Hematopoietic multipotent progenitor cell treated with erythropoietin and hydrocortisone succinate and interleukin-3 and kit ligand, for 8 days (in vitro differentiated cells): Measurements from ENCODE around the gene PIP5K1B.
A peak's percentile ranks its signal among the peaks of the same experiment; 100 is the strongest.
"Not testable (repeated sequence)": the region's sequence is repeated elsewhere in the genome, so short reads cannot be mapped to it uniquely, and the experiment has no call there.

Experiments
- DNase-seq: peaks from one replicate; pipeline ENCODE4 v3.0.0-alpha.2; 2015

Gene PIP5K1B

GRCh38 chr9:69040646-69041045 lies 335.6 kb downstream of the PIP5K1B start:
- DNase-seq = no peak

DNA sequence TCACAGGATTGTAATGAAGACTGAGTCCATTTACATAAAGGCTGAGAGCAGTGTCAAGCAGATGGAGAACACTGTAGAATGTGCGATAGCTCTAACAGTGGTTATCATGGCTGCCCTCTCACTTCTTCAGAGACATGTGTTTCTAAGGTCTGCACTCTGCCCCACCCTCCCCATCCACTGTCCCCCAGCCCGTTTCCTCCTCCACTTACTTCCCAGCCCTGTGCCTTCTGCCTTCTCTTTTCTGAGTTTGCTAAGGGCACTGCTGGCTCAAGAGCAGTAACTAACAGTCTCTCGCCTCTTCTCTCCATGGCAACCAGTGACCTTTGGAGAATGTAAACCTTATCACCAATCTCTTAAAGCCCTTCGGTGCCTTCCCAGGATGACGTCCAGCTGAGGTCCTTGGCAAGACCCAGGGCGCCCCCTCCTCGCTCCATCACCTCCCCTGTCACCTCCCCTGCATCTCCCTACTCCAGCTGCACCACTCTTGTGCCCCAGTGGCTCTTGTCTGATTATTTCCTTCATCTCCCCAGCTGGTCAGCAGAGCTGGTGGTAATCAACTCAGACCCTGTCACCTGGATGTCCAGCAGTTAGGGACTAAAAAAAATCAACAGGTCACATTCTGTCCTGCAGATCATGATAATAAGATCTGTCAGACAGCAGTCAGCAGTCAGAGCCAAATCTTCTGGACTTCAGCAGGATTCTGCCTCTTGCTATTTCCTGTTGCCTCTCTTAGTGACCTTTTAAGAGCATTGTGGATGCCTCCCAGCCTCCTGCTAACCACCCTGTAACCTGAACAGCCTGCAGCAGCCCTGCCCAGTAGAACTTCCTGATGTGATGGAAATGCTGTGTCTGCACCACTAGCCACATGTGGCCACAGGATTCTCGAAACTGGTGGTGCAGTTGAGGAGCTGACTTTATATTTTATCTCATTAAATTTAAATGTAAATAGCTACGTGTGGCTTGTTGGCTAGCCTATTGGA lies 339.5 kb downstream of the PIP5K1B start:
- no peak for DNase-seq

DNA sequence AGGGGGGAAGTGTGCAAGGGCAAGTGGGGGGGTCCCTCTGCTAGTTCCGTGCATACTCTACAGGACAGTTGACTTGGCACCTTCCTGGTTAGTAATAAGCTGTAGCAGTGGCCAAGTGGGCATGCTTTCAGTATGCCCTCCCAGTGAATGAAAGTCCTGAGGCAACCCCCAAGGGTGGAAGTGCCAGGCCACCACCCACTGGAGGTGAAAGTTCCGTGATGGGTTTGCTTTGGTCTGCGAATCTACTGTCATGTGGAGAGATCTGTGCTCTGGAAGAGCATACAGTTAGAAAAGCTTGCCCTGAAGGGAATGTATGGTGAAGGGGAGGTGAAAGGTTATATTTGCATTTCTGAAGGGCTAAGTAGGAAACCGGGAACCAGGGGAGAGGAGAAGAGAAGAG lies 340.8 kb downstream of the PIP5K1B start:
- DNase-seq = no peak

GRCh38 chr9:69046723-69047122 lies 341.7 kb downstream of the PIP5K1B start:
- DNase-seq = no peak

- DNase-seq = no peak
Observed at GRCh38 chr9:69047371-69047770, 342.3 kb downstream of the PIP5K1B start.

DNA sequence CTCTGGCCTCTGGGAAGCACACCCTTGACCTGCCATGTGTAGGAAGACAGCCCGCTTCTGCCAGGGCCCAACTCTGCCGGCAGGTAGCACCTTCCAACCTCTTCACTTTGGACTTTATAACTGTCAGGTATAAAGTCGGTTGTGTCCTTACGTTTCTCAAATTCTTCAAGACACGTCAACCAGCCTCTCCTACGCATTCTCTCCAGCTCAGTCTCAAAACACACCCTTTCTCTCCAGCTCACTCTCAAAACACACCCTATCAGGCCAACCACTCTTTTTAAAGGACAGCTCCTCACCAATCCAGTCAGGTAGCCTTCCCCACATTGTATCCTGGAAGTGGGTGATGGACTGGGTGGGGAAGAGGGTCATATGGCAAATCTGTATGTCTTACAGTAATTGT lies 344.1 kb downstream of the PIP5K1B start:
- no peak for DNase-seq

GRCh38 chr9:69050936-69051335 lies 345.9 kb downstream of the PIP5K1B start:
- DNase-seq = not testable (repeated sequence)

- DNase-seq = no peak
Observed at GRCh38 chr9:69054989-69055388, 349.9 kb downstream of the PIP5K1B start.

GRCh38 chr9:69056191-69056815 lies 351.3 kb downstream of the PIP5K1B start:
- peak; percentile 51 for DNase-seq

- DNase-seq = no peak
Observed at GRCh38 chr9:69058101-69058500, 353.1 kb downstream of the PIP5K1B start.
